ENCODE data around the gene RCAN1. TPM values are rescaled to one million over a fixed set of nuclear protein-coding genes. Genes with fewer than 3 reads are reported as not detected.
"Not testable (repeated sequence)": the region's sequence is repeated elsewhere in the genome, so short reads cannot be mapped to it uniquely, and the experiment has no call there.

The RCAN1 gene
- total and polyA plus RNA-seq, 3 donors from 2014 or later, result 16.7 to 21.9 (median 20.6) TPM

- no peak overlapping the region for H3K27ac ChIP-seq
- H3K9me3 ChIP-seq, result no peaks in the 10 kb centered on the region
- no peaks in the 10 kb centered on the region for H3K36me3 ChIP-seq (ENCODE audit: low read depth, missing control alignments)
- H3K27me3 ChIP-seq, result no peaks in the 10 kb centered on the region
- DNase-seq, result no peak
- WGBS, 2 donors, result 83 to 84% methylated on average over 6 of the region's 6 CpGs
- intact Hi-C loops (cut with DNase I; ENCODE audit: low total_unique reads), result no loop called here
- H3K4me3 ChIP-seq, result no peak overlapping the region
- TF ChIP-seq POLR2A (IDR thresholded peaks at IDR 0.05) (no peak), CTCF (IDR thresholded peaks at IDR 0.05) (no peak)
- H3K4me1 ChIP-seq, result no peaks in the 10 kb centered on the region
These were observed 55.8 kb downstream of the RCAN1 start for GRCh38 chr21:34559089-34559631.

- no peaks in the 10 kb centered on the region for H3K36me3 ChIP-seq (ENCODE audit: low read depth, missing control alignments)
- no peak overlapping the region for H3K4me3 ChIP-seq
- H3K4me1 ChIP-seq, result no peaks in the 10 kb centered on the region
- H3K27ac ChIP-seq, result no peak overlapping the region
- no peak for DNase-seq
- intact Hi-C loops (cut with DNase I; ENCODE audit: low total_unique reads), result no loop called here
- H3K9me3 ChIP-seq, result no peaks in the 10 kb centered on the region
- H3K27me3 ChIP-seq, result no peaks in the 10 kb centered on the region
- 88 to 89% methylated on average over 3 to 5 of the region's 5 CpGs for WGBS, 2 donors
- TF ChIP-seq POLR2A (IDR thresholded peaks at IDR 0.05) (no peak), CTCF (IDR thresholded peaks at IDR 0.05) (no peak)
These were observed 56.7 kb downstream of the RCAN1 start for GRCh38 chr21:34558166-34558565.

GRCh38 chr21:34557261-34557660 lies 57.7 kb downstream of the RCAN1 start:
- H3K27me3 ChIP-seq, result no peaks in the 10 kb centered on the region
- H3K9me3 ChIP-seq, result no peaks in the 10 kb centered on the region
- H3K36me3 ChIP-seq (ENCODE audit: low read depth, missing control alignments), result no peaks in the 10 kb centered on the region
- DNase-seq, result no peak
- intact Hi-C loops (cut with DNase I; ENCODE audit: low total_unique reads), result no loop called here
- H3K4me1 ChIP-seq, result no peaks in the 10 kb centered on the region
- H3K4me3 ChIP-seq, result no peak overlapping the region
- TF ChIP-seq CTCF (IDR thresholded peaks at IDR 0.05), result no peak
- no peak for TF ChIP-seq POLR2A (IDR thresholded peaks at IDR 0.05)
- WGBS, 2 donors, result 81 to 89% methylated on average over 5 of the region's 5 CpGs
- no peak overlapping the region for H3K27ac ChIP-seq

DNA sequence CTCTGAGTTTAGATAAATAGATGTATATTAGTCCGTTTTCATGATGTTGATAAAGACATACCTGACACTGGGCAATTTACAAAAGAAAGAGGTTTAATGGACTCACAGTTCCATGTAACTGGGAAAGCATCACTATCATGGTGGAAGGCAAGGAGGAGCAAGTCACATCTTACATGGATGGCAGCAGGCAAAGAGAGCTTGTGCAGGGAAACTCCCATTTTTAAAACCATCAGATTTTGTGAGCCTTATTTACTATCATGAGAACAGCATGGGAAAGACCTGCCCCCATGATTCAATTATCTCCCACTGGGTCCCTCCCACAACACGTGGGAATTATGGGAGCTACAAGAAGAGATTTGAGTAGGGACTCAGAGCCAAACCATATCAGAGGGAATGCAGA lies 60.2 kb downstream of the RCAN1 start:
- H3K36me3 ChIP-seq (ENCODE audit: low read depth, missing control alignments); H3K4me3 ChIP-seq; H3K4me1 ChIP-seq; intact Hi-C loops (cut with DNase I; ENCODE audit: low total_unique reads); H3K27ac ChIP-seq; DNase-seq; H3K27me3 ChIP-seq; H3K9me3 ChIP-seq: not testable (repeated sequence)
- WGBS, 2 donors, result 88 to 89% methylated on average over 2 of the region's 2 CpGs

GRCh38 chr21:34554227-34554626 lies 60.7 kb downstream of the RCAN1 start:
- no peak for DNase-seq
- H3K27ac ChIP-seq, result no peak overlapping the region
- no peak for TF ChIP-seq POLR2A (IDR thresholded peaks at IDR 0.05)
- no peak for TF ChIP-seq CTCF (IDR thresholded peaks at IDR 0.05)
- WGBS, 2 donors, result 96 to 98% methylated on average over 4 of the region's 4 CpGs
- H3K4me3 ChIP-seq, result no peak overlapping the region
- no peaks in the 10 kb centered on the region for H3K36me3 ChIP-seq (ENCODE audit: low read depth, missing control alignments)
- H3K4me1 ChIP-seq, result no peaks in the 10 kb centered on the region
- intact Hi-C loops (cut with DNase I; ENCODE audit: low total_unique reads), result no loop called here
- H3K27me3 ChIP-seq, result no peaks in the 10 kb centered on the region
- H3K9me3 ChIP-seq, result no peaks in the 10 kb centered on the region

All from testis (tissue), 3 donors.